Gastroesophageal sphincter (tissue), 4 donors: ENCODE results near the gene TBX6. TPM values are rescaled to one million over a fixed set of nuclear protein-coding genes. Genes with fewer than 3 reads are reported as not detected.
"Not testable (repeated sequence)": the region's sequence is repeated elsewhere in the genome, so short reads cannot be mapped to it uniquely, and the experiment has no call there.

Experiments
- ATAC-seq: fragments of 150-250 bp; one replicate; pipeline ENCODE4 v1.9.1; 2016; ENCODE audit warnings: mild to moderate bottlenecking, moderate library complexity
- H3K27ac ChIP-seq, 4 donors: fragments of 200-600 bp; sonication (generic) in 3 of 4; 1 replicate in 3 of 4; 2 replicates in 1 of 4; pipeline ENCODE4 v1.5.1; 2016 to 2019
- H3K27me3 ChIP-seq: fragments of 200-600 bp; sonication (generic); one replicate; pipeline ENCODE4 v1.5.1; 2019
- H3K36me3 ChIP-seq, 2 donors: fragments of 200-600 bp; sonication (generic); one replicate each; pipeline ENCODE4 v1.5.1; 2019; ENCODE audit warnings: control low read depth in 1 of 2
- H3K4me1 ChIP-seq, 3 donors: fragments of 200-600 bp; sonication (generic); 1 replicate in 2 of 3; 2 replicates in 1 of 3; pipeline ENCODE4 v1.5.1; 2016 to 2019; ENCODE audit warnings: control low read depth in 2 of 3
- H3K4me3 ChIP-seq, 2 donors: fragments of 200-600 bp; sonication (generic); one replicate each; pipeline ENCODE4 v1.5.1; 2019; ENCODE audit warnings: mild to moderate bottlenecking in 1 of 2, moderate library complexity in 1 of 2
- H3K9me3 ChIP-seq, 3 donors: fragments of 200-600 bp; sonication (generic); one replicate each; pipeline ENCODE4 v1.5.1; 2017 to 2019; ENCODE audit warnings: control low read depth in 2 of 3
- CTCF ChIP-seq, 4 experiments: fragments of 200-600 bp in 2 of 4; fragments of 450-650 bp in 2 of 4; sonication (generic) in 1 of 4; IDR thresholded peaks; one replicate each; pipeline ENCODE4 v1.5.1; 2017 to 2019; ENCODE audit warnings: antibody characterized with exemption in 4 of 4, mild to moderate bottlenecking in 2 of 4, moderate library complexity in 2 of 4
- EP300 ChIP-seq: sonication (generic); formaldehyde crosslinking; IDR thresholded peaks from one replicate; pipeline ENCODE4 v1.6.1; 2017; ENCODE audit warnings: antibody characterized with exemption, mild to moderate bottlenecking
- POLR2A ChIP-seq, 2 donors: fragments of 450-650 bp; IDR thresholded peaks; one replicate each; pipeline ENCODE4 v1.6.1; 2017; ENCODE audit warnings: antibody characterized with exemption in 2 of 2, mild to moderate bottlenecking in 2 of 2, moderate library complexity in 1 of 2
- POLR2AphosphoS5 ChIP-seq: sonication (generic); formaldehyde crosslinking; IDR thresholded peaks from one replicate; pipeline ENCODE4 v1.6.1; 2017; ENCODE audit warnings: antibody characterized with exemption
- WGBS, 2 donors: methylation state at CpG; one replicate each; pipeline ENCODE4 v1.1.5; 2018; ENCODE audit warnings: low coverage in 1 of 2; 5-methylcytosine and 5-hydroxymethylcytosine counted together
- total RNA-seq, 4 donors: library from RNA; depleted of rRNA; stranded (reverse); fragments of >200 nt; gene quantifications; one replicate each; pipeline ENCODE4 v1.1.0, GENCODE V29; 2016

TBX6 gene
- total RNA-seq, 4 donors from 2014 or later, result 0.40 to 0.84 (median 0.45) TPM

GRCh38 chr16:30132591-30132990 lies 40.9 kb upstream of the TBX6 start:
- TF ChIP-seq CTCF (IDR thresholded peaks at IDR 0.05), result no peak
- no peak for TF ChIP-seq POLR2A (IDR thresholded peaks at IDR 0.05)
- no peak for TF ChIP-seq EP300
- no peak for TF ChIP-seq POLR2AphosphoS5
- Histone ChIP-seq H3K4me3 (no peak overlapping the region), H3K27me3 (no peaks in the 10 kb centered on the region), H3K36me3 (no peaks in the 10 kb centered on the region), H3K4me1 (peaks cover 0 to 9% (median 0%) of the 10 kb centered on the region in 3 donors), H3K9me3 (no peaks in the 10 kb centered on the region), H3K27ac (no peak overlapping the region)
- WGBS, 2 donors, result 64 to 66% methylated on average over 2 to 3 of the region's 3 CpGs
- ATAC-seq, result no peak

GRCh38 chr16:30131869-30132475 lies 40.2 kb upstream of the TBX6 start:
- no peak for ATAC-seq
- Histone ChIP-seq H3K9me3 (no peaks in the 10 kb centered on the region), H3K27ac (no peak overlapping the region), H3K4me3 (no peak overlapping the region), H3K36me3 (no peaks in the 10 kb centered on the region), H3K4me1 (peaks cover 0 to 9% (median 0%) of the 10 kb centered on the region in 3 donors), H3K27me3 (no peaks in the 10 kb centered on the region)
- 0 to 43% methylated on average over 1 to 4 of the region's 4 CpGs for WGBS, 2 donors
- no peak for TF ChIP-seq EP300
- no peak for TF ChIP-seq POLR2A (IDR thresholded peaks at IDR 0.05)
- TF ChIP-seq POLR2AphosphoS5, result no peak
- TF ChIP-seq CTCF (IDR thresholded peaks at IDR 0.05), result no peak

- no peak for ATAC-seq
- H3K9me3 ChIP-seq, result no peaks in the 10 kb centered on the region
- WGBS, 2 donors, result 63 to 86% methylated on average over 1 of the region's 1 CpG
These were observed 36.3 kb upstream of the TBX6 start for GRCh38 chr16:30127993-30128392.

GRCh38 chr16:30125690-30126089 lies 34.0 kb upstream of the TBX6 start:
- H3K36me3 ChIP-seq, H3K27me3 ChIP-seq, H3K27ac ChIP-seq, ATAC-seq, H3K9me3 ChIP-seq, H3K4me3 ChIP-seq: not testable (repeated sequence)
- 94 to 100% methylated on average over 3 to 6 of the region's 9 CpGs for WGBS, 2 donors
- peaks cover 0 to 35% (median 6%) of the 10 kb centered on the region in 3 donors for H3K4me1 ChIP-seq

More at GRCh38 chr16:30127993-30128392, 36.3 kb upstream of the TBX6 start:
- no peaks in the 10 kb centered on the region for H3K36me3 ChIP-seq
- H3K4me1 ChIP-seq, result peaks cover 0 to 25% (median 0%) of the 10 kb centered on the region in 3 donors
- TF ChIP-seq CTCF (IDR thresholded peaks at IDR 0.05) (no peak), EP300 (no peak), POLR2A (IDR thresholded peaks at IDR 0.05) (no peak)
- H3K4me3 ChIP-seq, result no peak overlapping the region
- no peaks in the 10 kb centered on the region for H3K27me3 ChIP-seq
- no peak overlapping the region for H3K27ac ChIP-seq

- TF ChIP-seq CTCF (IDR thresholded peaks at IDR 0.05), result no peak
- no peak for TF ChIP-seq EP300
- no peak for TF ChIP-seq POLR2AphosphoS5
- no peak for TF ChIP-seq POLR2A (IDR thresholded peaks at IDR 0.05)
- ATAC-seq, result no peak
- Histone ChIP-seq H3K36me3 (peaks cover 0 to 14% of the 10 kb centered on the region in 2 donors), H3K27ac (peak overlapping the region in 3 of 4 donors; percentile 89 to 96 (median 92)), H3K4me1 (peaks cover 0 to 37% (median 6%) of the 10 kb centered on the region in 3 donors), H3K4me3 (no peak overlapping the region), H3K27me3 (no peaks in the 10 kb centered on the region), H3K9me3 (no peaks in the 10 kb centered on the region)
- 100% methylated on average over 1 of the region's 4 CpGs for WGBS, 2 donors
These were observed 33.3 kb upstream of the TBX6 start for GRCh38 chr16:30124985-30125379.
